K562 (cell line): ENCODE data around the gene ZNF234. TPM values are rescaled to one million over a fixed set of nuclear protein-coding genes. Genes with fewer than 3 reads are reported as not detected.

Experiments
- ATAC-seq: fragments of 200-7000 bp; cut with Tn5 transposase; 3 replicates; pipeline ENCODE4 v1.9.1; 2020; ENCODE audit warnings: moderate library complexity
- BruUV-seq: library from RNA; stranded (reverse); fragments of 400-500 nt; replicated peaks from 2 replicates; lab custom pipeline; 2021; lab: Mats Ljungman, UMichigan
- CTCF ChIA-PET: fragments of 300-600 bp; formaldehyde crosslinking; extraction: SDS; loops from one replicate; lab custom pipeline; 2021; ENCODE audit warnings: low intra/inter-chr PET ratio; lab: Yijun Ruan, JAX
- POLR2A ChIA-PET: fragments of 300-600, 350-650 bp; sonication (Branson Sonifier 250); formaldehyde crosslinking; extraction: SDS; loops from one replicate; lab custom pipeline; 2021; ENCODE audit warnings: antibody characterized with exemption, inconsistent platforms; lab: Yijun Ruan, JAX
- DNase-seq, 4 experiments: peaks; one replicate each; pipeline versions ENCODE4 v3.0.0 to v3.0.0-alpha.2; 2011 to 2018; ENCODE audit warnings: low spot score in 3 of 4, mixed read lengths in 3 of 4; ENCODE audit errors: extremely low read depth in 1 of 4
- FAIRE-seq: peaks from 2 replicates; lab custom pipeline; 2011; peaks lifted over from hg19 to GRCh38; lab: Jason Lieb, UNC
- H2AFZ ChIP-seq: 2 replicates; pipeline ENCODE4 v1.6.0; 2011; ENCODE audit warnings: low read depth, low read length, control low read depth, inconsistent platforms
- H3K27ac ChIP-seq: fragments of 200-600 bp; 3 replicates; pipeline ENCODE4 v1.8.0; 2011; ENCODE audit warnings: low read depth, mild to moderate bottlenecking, control low read depth, inconsistent platforms, low read length, moderate library complexity, mixed read lengths; ENCODE audit errors: extremely low read depth
- H3K27me3 ChIP-seq, 2 experiments: fragments of 300-600 bp in 1 of 2; 2 replicates in 1 of 2; 3 replicates in 1 of 2; pipeline versions ENCODE4 v1.6.0 to v1.8.0; 2011; ENCODE audit warnings: inconsistent platforms in 2 of 2, low read length in 2 of 2, mild to moderate bottlenecking in 1 of 2, mixed read lengths in 1 of 2, moderate library complexity in 1 of 2; ENCODE audit not compliant: control insufficient read depth in 2 of 2, insufficient read depth in 2 of 2
- H3K36me3 ChIP-seq: fragments of 300-600 bp; 3 replicates; pipeline ENCODE4 v1.8.0; 2011; ENCODE audit warnings: mild to moderate bottlenecking, low read length, inconsistent platforms; ENCODE audit not compliant: control insufficient read depth, insufficient read depth
- H3K4me1 ChIP-seq, 2 experiments: fragments of 200-600 bp in 1 of 2; replicated peaks in 1 of 2; 2 replicates in 1 of 2; 3 replicates in 1 of 2; pipeline versions ENCODE4 v1.5.1 to v1.8.0; 2011; ENCODE audit warnings: inconsistent platforms in 2 of 2, low read length in 2 of 2, mild to moderate bottlenecking in 1 of 2, mixed read lengths in 1 of 2, moderate library complexity in 1 of 2; ENCODE audit not compliant: control insufficient read depth in 2 of 2, insufficient read depth in 2 of 2
- H3K4me2 ChIP-seq: 2 replicates; pipeline ENCODE4 v1.6.1; 2011; ENCODE audit warnings: low read length, control low read depth, inconsistent platforms, mixed read lengths; ENCODE audit not compliant: insufficient read depth
- H3K4me3 ChIP-seq: fragments of 200-600 bp; sonication (generic), shearing (Covaris generic); 2 replicates; pipeline ENCODE4 v1.5.1; 2016; ENCODE audit warnings: control low read depth, inconsistent platforms
- H3K79me2 ChIP-seq: fragments of 200-600 bp; 3 replicates; pipeline ENCODE4 v1.8.0; 2011; ENCODE audit warnings: low read length, inconsistent platforms; ENCODE audit not compliant: control insufficient read depth, insufficient read depth
- H3K9ac ChIP-seq, 2 experiments: 2 replicates each; pipeline versions ENCODE4 v1.6.0 to v1.6.1; 2011; ENCODE audit warnings: low read depth in 2 of 2, low read length in 2 of 2, control low read depth in 1 of 2, inconsistent platforms in 1 of 2, mild to moderate bottlenecking in 1 of 2, mixed read lengths in 1 of 2; ENCODE audit not compliant: insufficient read depth in 1 of 2
- H3K9me1 ChIP-seq: one replicate; pipeline ENCODE4 v1.6.0; 2011; ENCODE audit warnings: inconsistent platforms, mild to moderate bottlenecking, low read length, moderate library complexity; ENCODE audit not compliant: control insufficient read depth, insufficient read depth
- H3K9me3 ChIP-seq: replicated peaks from 2 replicates; pipeline ENCODE4 v1.5.1; 2011; ENCODE audit warnings: low read depth, low read length, inconsistent platforms; ENCODE audit not compliant: control insufficient read depth, insufficient read depth
- H4K20me1 ChIP-seq: replicated peaks from 2 replicates; pipeline ENCODE4 v1.6.1; 2011; ENCODE audit warnings: low read length, inconsistent platforms, mixed read lengths; ENCODE audit not compliant: control insufficient read depth, insufficient read depth
- ATF3 ChIP-seq, 2 experiments: fragments of 450-650 bp in 1 of 2; sonication (generic) in 1 of 2; formaldehyde crosslinking in 1 of 2; IDR thresholded peaks in 1 of 2; conservative IDR thresholded peaks in 1 of 2; 2 replicates each; pipeline versions ENCODE4 v1.6.1 to v1.8.1; 2016 to 2023; ENCODE audit warnings: mild to moderate bottlenecking in 2 of 2, moderate library complexity in 2 of 2, inconsistent platforms in 1 of 2, missing genetic modification reagents in 1 of 2
- ZNF609 ChIP-seq: sonication (generic); formaldehyde crosslinking; IDR thresholded peaks from 2 replicates; pipeline ENCODE4 v1.8.1; 2023; ENCODE audit warnings: missing genetic modification reagents, mild to moderate bottlenecking, borderline replicate concordance
- ZNF699 ChIP-seq: fragments of 250-450 bp; sonication (Bioruptor Pico); IDR thresholded peaks from 2 replicates; pipeline ENCODE4 v1.8.0; 2021; ENCODE audit warnings: mild to moderate bottlenecking, moderate library complexity; ENCODE audit not compliant: insufficient replicate concordance
- ZNF75A ChIP-seq: fragments of 450-650 bp; formaldehyde crosslinking; IDR thresholded peaks from 2 replicates; pipeline ENCODE4 v1.4.0; 2020; ENCODE audit warnings: mild to moderate bottlenecking
- whole genome bisulfite sequencing: fragments of 100-300 bp; shearing (Covaris generic); methylation state at CpG from one replicate; pipeline ENCODE4 v1.1.6; 2016; ENCODE audit warnings: low coverage, mixed read lengths; ENCODE audit not compliant: insufficient coverage; ENCODE audit errors: missing lambda C conversion rate; 5-methylcytosine and 5-hydroxymethylcytosine counted together
- in situ Hi-C: fragments of 300-500 bp; cut with MboI; formaldehyde crosslinking; loops from 4 replicates; pipeline ENCODE4 v1.15.0; 2018; ENCODE audit warnings: inconsistent platforms, mixed read lengths
- intact Hi-C: fragments of 100-400 bp; cut with micrococcal nuclease; formaldehyde crosslinking; loops from 2 replicates; pipeline ENCODE4 v1.14.2; 2022
- polyA plus RNA-seq, 8 experiments: library from polyadenylated mRNA; depleted of rRNA in 4 of 8; stranded (reverse) in 5 of 8; unstranded in 3 of 8; fragments of >200 nt; fragmentation: Nextera tagmentation in 2 of 8; fragmentation: Illumina TruSeq in 1 of 8; extraction: Ambion mirVana in 2 of 8; extraction: Trizol in 1 of 8; gene quantifications; 2 replicates each; pipeline versions ENCODE4 v1.2.1 to v1.2.3, GENCODE V29; 2011 to 2014; ENCODE audit warnings: inconsistent platforms in 1 of 8, missing spikeins in 1 of 8
- total RNA-seq, 7 experiments: library from RNA; depleted of rRNA in 6 of 7; stranded (reverse); fragments of >200 nt in 6 of 7; fragmentation: Illumina TruSeq in 2 of 7; extraction: Trizol in 2 of 7; gene quantifications; 2 replicates each; pipeline versions ENCODE4 v1.2.1 to v1.2.3, GENCODE V29; 2011 to 2021; ENCODE audit warnings: low replicate concordance in 1 of 7

The ZNF234 gene
- total and polyA plus RNA-seq, 9 of the 15 experiments (the other 6 are each of a cell fraction or from before 2014, with no cell fraction given) = 0.82 to 2.9 (median 1.5) TPM

GRCh38 chr19:44107751-44108150, 33.6 kb upstream of the ZNF234 start:
- Histone ChIP-seq H3K4me3 (no peak overlapping the region), H3K9me3 (peaks cover 21% of the 10 kb centered on the region), H3K36me3 (peaks cover 16% of the 10 kb centered on the region), H3K4me1 (no peaks in the 10 kb centered on the region; a peak in 2 of 5 replicates), H3K9ac (no peak overlapping the region), H3K4me2 (no peak overlapping the region), H3K27me3 (no peaks in the 10 kb centered on the region), H4K20me1 (no peaks in the 10 kb centered on the region)
- ATAC-seq = no peak
- ChIA-PET CTCF (no interaction called here), POLR2A (interaction anchor here (0.6 to 0.7 kb wide), 2 partner anchors 12 to 770 kb away, joined by 3 read pairs; no protein-coding TSS in a partner anchor)
- in situ Hi-C loops (no loop called here), intact Hi-C loops (no loop called here)
- TF ChIP-seq ZNF75A (CRISPR knock-in tag) (peak; percentile 92), ZNF699 (CRISPR knock-in tag) (no peak)
- TF ChIP-seq, all 486 proteins: peak for 1
- Histone ChIP-seq H3K79me2 (no peaks in the 10 kb centered on the region), H3K9me1 (no peaks in the 10 kb centered on the region), H3K27ac (no peak overlapping the region), H2AFZ (no peak overlapping the region)
- FAIRE-seq (no peak), DNase-seq (no peak)
- WGBS = 12% methylated on average over 3 of the region's 3 CpGs
- BruUV-seq = no TSS peak

- BruUV-seq = no TSS peak
- no peaks in the 10 kb centered on the region for H3K9me1 ChIP-seq
- no peak overlapping the region for H2AFZ ChIP-seq
- TF ChIP-seq ZNF609 (CRISPR knock-in tag) (no peak), ATF3 (IDR thresholded peaks at IDR 0.05) (0 out of 2 replicates have a peak, but pooled peaks have one; percentile 12), ATF3 (CRISPR knock-in tag; conservative IDR thresholded peaks at IDR 0.05) (no peak)
- H3K4me2 ChIP-seq = no peak overlapping the region
- in situ Hi-C loops (no loop called here), intact Hi-C loops (no loop called here)
- H3K4me3 ChIP-seq = no peak overlapping the region
- no peak overlapping the region for H3K27ac ChIP-seq
- ChIA-PET CTCF (no interaction called here), POLR2A (interaction anchor here (0.6 kb wide), 1 partner anchor 43 kb away, joined by 4 read pairs; no protein-coding TSS in a partner anchor)
- FAIRE-seq (no peak), DNase-seq (no peak), ATAC-seq (no peak)
- no peaks in the 10 kb centered on the region for H3K27me3 ChIP-seq
- H3K9me3 ChIP-seq = peaks cover 21% of the 10 kb centered on the region
- H3K9ac ChIP-seq = no peak overlapping the region
- H3K4me1 ChIP-seq = no peaks in the 10 kb centered on the region; a peak in 2 of 5 replicates
- H4K20me1 ChIP-seq = no peaks in the 10 kb centered on the region
- 0 out of 3 replicates have a peak, but pooled peaks cover 2% of the 10 kb centered on the region for H3K79me2 ChIP-seq
- H3K36me3 ChIP-seq = peaks cover 11% of the 10 kb centered on the region; the same call in 2 of the 3 replicates
Measured at GRCh38 chr19:44109458-44109857, 31.9 kb upstream of the ZNF234 start.
